Right lung (tissue), 10 donors: ENCODE measurements around the gene ACAA2. TPM values are rescaled to one million over a fixed set of nuclear protein-coding genes. Genes with fewer than 3 reads are reported as not detected.

Source experiments
- DNase-seq, 2 donors: peaks; one replicate each; pipeline ENCODE4 v3.0.0-alpha.2; 2013
- long read RNA-seq, 8 donors: transcript quantifications; one replicate each; lab custom pipeline, GENCODE V29; 2026
- polyA plus RNA-seq, 5 donors: library from polyadenylated mRNA; unstranded; fragments of 120-200 nt; gene quantifications; one replicate each; pipeline versions ENCODE4 v1.2.1 to v1.2.3, GENCODE V29; 2013; ENCODE audit warnings: inconsistent platforms in 1 of 5, low replicate concordance in 1 of 5; ENCODE audit not compliant: insufficient read length in 5 of 5, insufficient read depth in 1 of 5

The ACAA2 gene
- polyA plus RNA-seq, result 100 to 1,000 TPM in 3 of 5 donors, 10 to 100 TPM in 2; 74.5 to 110 (median 101) TPM
- long read RNA-seq, donor 1, transcript ACAA2-201 (10 exons, 3,350 nt), result major isoform, 25 of 94 reads
- long read RNA-seq, donor 1, transcript ACAA2-207 (2 exons, 1,850 nt), result minor isoform, 10 of 94 reads
- long read RNA-seq, donor 1, partial matches to known transcripts, result 59 of 94 reads
- long read RNA-seq, donor 1, other reads (novel, unspliced or antisense), result 0 of 94 reads
- long read RNA-seq, donor 2, transcript ACAA2-201 (10 exons, 3,350 nt), result major isoform, 14 of 71 reads
- long read RNA-seq, donor 2, partial matches to known transcripts, result 49 of 71 reads
- long read RNA-seq, donor 2, other reads (novel, unspliced or antisense), result 5 of 71 reads
- long read RNA-seq, donor 3, transcript ACAA2-201 (10 exons, 3,350 nt), result major isoform, 13 of 75 reads
- long read RNA-seq, donor 3, transcript ACAA2-207 (2 exons, 1,850 nt), result minor isoform, 7 of 75 reads
- long read RNA-seq, donor 3, partial matches to known transcripts, result 54 of 75 reads
- long read RNA-seq, donor 3, other reads (novel, unspliced or antisense), result 0 of 75 reads
- long read RNA-seq, donor 4, transcript ACAA2-207 (2 exons, 1,850 nt), result minor isoform, 5 of 56 reads
- long read RNA-seq, donor 4, transcript ACAA2-201 (10 exons, 3,350 nt), result major isoform, 14 of 56 reads
- long read RNA-seq, donor 4, partial matches to known transcripts, result 36 of 56 reads
- long read RNA-seq, donor 4, other reads (novel, unspliced or antisense), result 0 of 56 reads
- long read RNA-seq, donor 5, transcript ACAA2-201 (10 exons, 3,350 nt), result major isoform, 34 of 141 reads
- long read RNA-seq, donor 5, partial matches to known transcripts, result 101 of 141 reads
- long read RNA-seq, donor 5, other reads (novel, unspliced or antisense), result 0 of 141 reads
- long read RNA-seq, donor 6, transcript ACAA2-201 (10 exons, 3,350 nt), result major isoform, 27 of 77 reads
- long read RNA-seq, donor 6, partial matches to known transcripts, result 41 of 77 reads
- long read RNA-seq, donor 6, other reads (novel, unspliced or antisense), result 6 of 77 reads
- long read RNA-seq, donor 7, transcript ACAA2-201 (10 exons, 3,350 nt), result major isoform, 7 of 54 reads
- long read RNA-seq, donor 7, partial matches to known transcripts, result 42 of 54 reads
- long read RNA-seq, donor 7, other reads (novel, unspliced or antisense), result 0 of 54 reads
- long read RNA-seq, donor 8, transcript ACAA2-201 (10 exons, 3,350 nt), result major isoform, 7 of 36 reads
- long read RNA-seq, donor 8, partial matches to known transcripts, result 26 of 36 reads
- long read RNA-seq, donor 8, other reads (novel, unspliced or antisense), result 0 of 36 reads

DNA sequence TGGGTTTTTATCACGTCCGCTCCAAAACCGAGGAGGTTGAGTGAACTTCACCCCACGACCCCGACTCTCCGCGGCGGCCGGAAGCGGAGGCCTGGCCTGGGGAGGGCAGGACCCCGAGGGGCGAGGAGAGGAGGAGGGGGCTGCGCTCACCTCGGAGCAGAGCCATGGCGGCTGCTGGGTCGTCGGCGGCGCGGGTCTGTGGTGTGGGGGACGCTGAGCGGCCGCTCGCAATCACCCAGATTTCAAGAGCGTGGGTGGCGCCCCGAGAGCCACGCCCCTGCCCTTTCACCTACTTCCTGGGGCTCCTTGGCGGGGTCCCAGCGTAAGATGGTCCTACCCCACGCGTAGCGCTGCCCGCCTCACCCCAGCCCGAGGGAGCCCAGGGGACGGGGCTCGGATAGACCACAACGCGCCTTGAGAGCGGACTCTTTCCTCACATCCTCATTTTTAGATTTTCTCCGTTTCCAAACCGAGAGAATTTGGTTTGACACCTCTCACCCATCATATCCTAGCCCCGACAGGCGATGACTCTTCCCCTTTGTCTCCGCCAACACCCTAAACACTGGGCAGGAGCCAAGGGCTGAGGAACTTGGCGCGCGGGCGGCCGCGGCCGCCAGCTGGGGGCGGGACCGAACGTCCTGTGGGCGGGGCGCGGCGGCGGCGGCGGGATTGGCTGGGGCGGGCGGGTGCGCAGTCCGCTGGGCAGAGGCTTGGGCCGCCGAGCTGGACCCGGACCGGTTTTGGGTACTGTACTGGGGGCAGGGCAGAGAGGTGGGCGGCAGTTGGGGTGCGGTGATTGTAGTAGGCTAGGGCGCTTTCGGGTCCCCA, at the start of gene ACAA2:
Gene ACAA2, minus strand, starts transcription at position 215 of the 828 bp plus-strand sequence. Its CDS starts 49 bp downstream, at position 166.
- peak; percentile 89 to 91 for DNase-seq

GRCh38 chr18:49862656-49863385, 49.5 kb upstream of the ACAA2 start:
- DNase-seq, result no peak

- DNase-seq, result no peak
These were observed 48.3 kb upstream of the ACAA2 start for GRCh38 chr18:49861659-49862058.

GRCh38 chr18:49859725-49860124, 46.4 kb upstream of the ACAA2 start:
- no peak for DNase-seq

DNA sequence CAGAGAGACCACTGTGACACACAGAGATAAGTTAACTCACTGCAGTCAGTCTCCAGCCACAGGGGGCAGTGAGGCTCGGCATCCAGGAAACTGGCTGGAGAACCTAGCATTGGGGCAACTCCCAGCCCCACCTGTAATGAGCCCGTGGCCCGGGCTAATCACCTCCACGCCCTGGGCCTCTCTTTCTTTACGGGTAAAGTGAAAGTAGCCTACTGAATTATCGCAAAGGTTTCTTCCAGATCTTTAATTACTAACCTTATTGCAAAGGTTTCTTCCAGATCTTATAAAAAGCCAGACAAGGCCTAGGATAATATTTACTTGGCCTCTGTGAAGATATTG, 45.7 kb upstream of the ACAA2 start:
- no peak for DNase-seq

DNA sequence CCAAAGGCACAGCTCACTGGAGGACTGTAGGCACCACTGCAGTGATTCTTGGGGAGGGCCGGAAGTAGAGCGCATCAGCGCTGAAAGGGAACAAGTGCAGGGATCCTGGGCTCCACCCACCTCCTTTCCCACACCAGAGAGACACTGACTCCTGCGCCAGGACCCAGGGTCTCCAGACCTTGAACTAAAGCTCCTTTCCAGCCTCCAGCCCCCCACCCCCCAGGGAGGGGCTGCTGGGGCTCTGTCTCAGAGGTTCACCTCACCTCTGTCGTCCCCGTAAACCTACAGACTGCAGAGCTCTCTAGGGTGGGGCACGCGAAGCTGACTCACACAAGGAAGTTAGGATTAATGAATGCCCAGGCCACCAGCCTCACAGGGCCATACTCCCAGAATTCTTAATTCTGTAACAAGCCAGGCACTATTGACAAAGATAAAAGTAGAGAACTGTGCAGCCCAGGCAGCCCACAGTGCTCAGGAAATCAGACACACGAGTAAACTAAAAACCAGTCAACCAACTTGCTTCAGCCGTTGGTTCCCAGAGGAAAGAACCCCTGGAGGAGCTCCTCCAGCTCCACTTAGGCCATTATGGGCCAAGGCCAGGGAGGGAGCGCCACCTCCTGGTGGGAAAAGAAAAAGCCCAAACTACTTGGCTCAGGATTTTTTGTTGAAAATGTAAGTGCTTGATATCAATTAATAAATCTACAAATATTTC, 45.1 kb upstream of the ACAA2 start:
- peak; percentile 67 for DNase-seq

DNA sequence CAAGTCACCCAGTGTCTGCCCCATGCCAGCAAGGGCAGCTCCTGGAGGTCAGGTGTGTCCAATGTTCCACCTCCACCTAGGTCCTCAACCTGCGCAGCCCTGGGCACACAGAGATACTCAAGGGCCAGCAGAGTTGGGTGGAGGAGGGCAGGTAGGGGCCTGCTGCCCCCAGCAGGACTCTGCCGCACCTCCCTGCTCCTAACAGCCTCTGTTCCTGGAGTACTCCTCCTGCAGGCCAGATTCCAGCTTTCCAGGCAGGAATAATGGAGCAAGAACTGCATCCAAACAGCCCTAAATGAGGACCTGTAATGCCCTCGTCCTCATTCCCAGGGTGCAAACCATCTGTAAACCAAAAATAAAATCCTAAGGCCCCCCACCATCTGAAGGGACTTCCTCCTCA, 44.4 kb upstream of the ACAA2 start:
- no peak for DNase-seq

DNA sequence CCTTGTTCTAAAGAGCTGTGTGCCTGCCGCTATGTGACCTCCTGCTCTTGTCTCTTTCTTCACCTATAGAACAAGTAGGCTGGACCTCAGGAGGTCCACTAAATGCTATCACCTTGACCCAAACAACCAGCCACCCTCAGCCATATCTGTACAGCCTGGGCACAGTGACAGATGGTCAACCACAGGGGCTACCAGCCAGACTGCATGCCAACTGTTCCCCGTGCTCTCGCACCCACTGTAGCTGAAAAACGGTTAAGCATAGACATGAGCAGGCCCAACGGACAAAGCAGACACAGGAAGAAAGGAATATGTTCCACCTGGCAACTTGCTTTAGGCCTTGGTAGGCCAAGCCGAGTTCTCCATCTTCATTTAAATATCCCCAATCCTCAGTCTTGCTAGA, 43.2 kb upstream of the ACAA2 start:
- DNase-seq, result no peak

DNA sequence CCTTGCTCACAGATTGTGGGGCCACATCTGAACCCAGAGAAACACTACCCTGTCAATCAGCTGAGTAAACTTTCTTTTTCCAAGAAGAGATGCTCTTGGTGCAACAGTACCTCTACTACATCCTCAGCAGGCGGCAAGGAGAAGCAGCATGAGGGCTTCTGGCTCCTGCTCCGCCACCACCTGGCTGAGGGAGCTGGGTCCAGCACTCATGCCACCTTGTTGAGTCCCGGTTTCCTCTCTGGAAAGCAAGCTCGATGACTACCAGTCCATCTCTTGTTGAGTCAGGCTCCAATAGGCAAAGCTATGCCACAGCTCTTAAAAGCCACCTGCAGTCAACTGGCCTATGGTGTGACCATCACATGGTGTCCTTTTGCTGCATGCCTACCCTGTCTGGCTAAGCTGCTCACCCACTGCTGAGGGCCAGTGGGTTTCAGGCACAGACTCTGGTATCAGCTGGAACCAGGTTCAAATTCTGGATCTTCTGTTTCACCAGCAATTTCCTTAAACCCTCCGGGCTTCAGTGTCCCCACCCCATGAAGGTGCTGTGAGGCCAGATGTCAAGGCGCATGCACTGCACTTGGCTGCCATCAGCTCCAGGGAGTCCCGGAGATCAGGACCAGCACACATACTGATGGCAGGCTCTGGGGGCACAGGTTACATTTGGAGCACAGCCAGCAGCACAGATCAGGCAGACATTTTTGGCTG, 42.5 kb upstream of the ACAA2 start:
- DNase-seq, result no peak

GRCh38 chr18:49854681-49855080, 41.3 kb upstream of the ACAA2 start:
- no peak for DNase-seq

- no peak for DNase-seq
These were observed 40.1 kb upstream of the ACAA2 start for GRCh38 chr18:49853436-49853835.

- no peak for DNase-seq
These were observed 39.7 kb upstream of the ACAA2 start for GRCh38 chr18:49853011-49853410.

- no peak for DNase-seq
These were observed 38.3 kb upstream of the ACAA2 start for GRCh38 chr18:49851624-49852023.

- no peak for DNase-seq
These were observed 37.3 kb upstream of the ACAA2 start for GRCh38 chr18:49850636-49851035.

DNA sequence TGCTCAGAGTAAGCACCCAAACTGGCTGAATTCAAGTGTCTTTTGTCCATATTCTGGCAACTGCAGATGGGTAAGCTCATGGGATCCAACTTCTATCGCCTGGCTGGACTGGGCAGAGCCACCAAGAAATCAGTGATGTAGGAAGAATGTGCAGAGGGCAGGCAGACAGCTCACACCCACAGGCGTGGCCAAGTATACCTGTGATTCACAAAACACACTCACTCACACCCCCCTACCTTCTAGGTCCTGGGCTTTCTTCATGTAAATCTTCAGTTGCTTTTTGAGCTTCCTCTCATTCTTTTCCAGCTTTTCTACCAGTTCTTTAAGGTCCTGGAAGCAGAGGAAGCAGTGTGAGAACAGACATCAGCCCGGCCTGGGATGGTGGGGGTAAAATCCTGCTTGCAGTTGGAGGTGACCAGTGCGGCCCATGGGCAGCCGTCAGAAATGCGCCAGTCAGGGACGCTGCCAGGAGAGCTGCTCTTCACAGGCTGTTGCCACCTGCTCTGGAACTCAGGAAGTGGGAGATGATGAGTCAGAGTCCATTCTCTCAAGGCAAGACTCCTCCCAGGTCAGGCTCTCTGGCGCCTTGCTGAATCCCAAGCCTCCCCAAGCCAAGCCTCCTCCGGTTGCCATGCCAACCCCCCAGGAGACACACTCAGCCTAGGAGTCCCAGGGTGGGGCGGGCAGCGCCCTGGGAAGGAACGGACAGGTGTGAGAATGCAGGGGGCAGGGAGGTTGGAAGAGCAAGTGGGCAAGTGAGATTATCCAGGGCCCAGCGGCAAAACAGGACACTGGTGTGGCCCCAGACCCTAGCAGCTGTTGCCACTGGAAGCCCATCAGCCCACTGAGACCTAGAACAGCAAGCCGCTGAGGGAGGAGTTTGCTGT, 36.2 kb upstream of the ACAA2 start:
- DNase-seq, result no peak

- no peak for DNase-seq
These were observed 34.8 kb upstream of the ACAA2 start for GRCh38 chr18:49848115-49848514.

GRCh38 chr18:49847524-49847923, 34.2 kb upstream of the ACAA2 start:
- DNase-seq, result no peak
